Activated T-helper 17 cell treated with anti-CD3 and anti-CD28 coated beads, Interleukin-2, amount 50 U/mL, for 72 hours (primary cell): Measurements from ENCODE around the gene ZNF135. TPM values are rescaled to one million over a fixed set of nuclear protein-coding genes. Genes with fewer than 3 reads are reported as not detected.

Experiments
- ATAC-seq: fragments of 150-1000 bp; cut with Tn5 transposase; replicated peaks from 2 replicates; pipeline ENCODE4 v1.10.0; 2021; ENCODE audit warnings: mild to moderate bottlenecking, moderate library complexity
- H3K27ac Mint-ChIP-seq: one replicate; pipeline ENCODE4 v1.8.0; 2022; ENCODE audit warnings: mixed read lengths
- H3K27me3 Mint-ChIP-seq: one replicate; pipeline ENCODE4 v1.8.0; 2022; ENCODE audit warnings: mixed read lengths
- H3K36me3 Mint-ChIP-seq: one replicate; pipeline ENCODE4 v1.8.0; 2022; ENCODE audit warnings: low read depth, mild to moderate bottlenecking, mixed read lengths
- H3K4me1 Mint-ChIP-seq: one replicate; pipeline ENCODE4 v1.8.0; 2022; ENCODE audit warnings: mixed read lengths
- H3K4me3 Mint-ChIP-seq: one replicate; pipeline ENCODE4 v1.8.0; 2022; ENCODE audit warnings: mild to moderate bottlenecking, mixed read lengths
- H3K9me3 Mint-ChIP-seq: one replicate; pipeline ENCODE4 v1.8.0; 2022; ENCODE audit warnings: mixed read lengths
- total RNA-seq, 2 donors: library from RNA; stranded (reverse); gene quantifications; one replicate each; pipeline ENCODE4 v1.2.3, GENCODE V29; 2022

The ZNF135 gene
- under 1 TPM in 1 of 2 donors, not detected in 1; 0.34 TPM for total RNA-seq

- no peaks in the 10 kb centered on the region for H3K4me1 Mint-ChIP-seq
- ATAC-seq, result peak; percentile 78
- peaks cover 16% of the 10 kb centered on the region for H3K27me3 Mint-ChIP-seq
- no peak within 1 kb of the TSS for H3K27ac Mint-ChIP-seq
- peaks cover 14% of the 10 kb centered on the region for H3K36me3 Mint-ChIP-seq
- H3K4me3 Mint-ChIP-seq, result peak within 1 kb of the TSS; percentile 61
- H3K9me3 Mint-ChIP-seq, result peaks cover 14% of the 10 kb centered on the region
These were observed at the start of gene ZNF135 for GRCh38 chr19:58059003-58059670. Gene ZNF135, plus strand, starts transcription at chr19:58059282. Its CDS starts 721 bp downstream, at chr19:58060003.

GRCh38 chr19:58009301-58009665 lies 49.8 kb upstream of the ZNF135 start:
- Mint-ChIP-seq H3K9me3 (peaks cover 31% of the 10 kb centered on the region), H3K4me3 (peak overlapping the region; percentile 61), H3K36me3 (peaks cover 31% of the 10 kb centered on the region), H3K4me1 (peaks cover 5% of the 10 kb centered on the region), H3K27ac (no peak overlapping the region), H3K27me3 (peaks cover 4% of the 10 kb centered on the region)
- no peak for ATAC-seq

GRCh38 chr19:58009666-58010301 lies 49.3 kb upstream of the ZNF135 start:
- H3K4me3 Mint-ChIP-seq, result peak overlapping the region; percentile 61
- H3K36me3 Mint-ChIP-seq, result peaks cover 26% of the 10 kb centered on the region
- H3K27me3 Mint-ChIP-seq, result peaks cover 4% of the 10 kb centered on the region
- peak; percentile 96 for ATAC-seq
- peaks cover under 1% of the 10 kb centered on the region for H3K4me1 Mint-ChIP-seq
- peaks cover 26% of the 10 kb centered on the region for H3K9me3 Mint-ChIP-seq
- H3K27ac Mint-ChIP-seq, result no peak overlapping the region

GRCh38 chr19:58010507-58010906 lies 48.6 kb upstream of the ZNF135 start:
- Mint-ChIP-seq H3K4me3 (peak overlapping the region; percentile 4), H3K36me3 (peaks cover 19% of the 10 kb centered on the region), H3K27ac (no peak overlapping the region), H3K9me3 (peaks cover 25% of the 10 kb centered on the region), H3K27me3 (peaks cover 4% of the 10 kb centered on the region), H3K4me1 (no peaks in the 10 kb centered on the region)
- no peak for ATAC-seq

GRCh38 chr19:58014141-58014540 lies 44.9 kb upstream of the ZNF135 start:
- Mint-ChIP-seq H3K9me3 (peaks cover 10% of the 10 kb centered on the region), H3K4me3 (no peak overlapping the region), H3K27ac (no peak overlapping the region), H3K36me3 (no peaks in the 10 kb centered on the region), H3K4me1 (no peaks in the 10 kb centered on the region), H3K27me3 (peaks cover 8% of the 10 kb centered on the region)
- no peak for ATAC-seq

- Mint-ChIP-seq H3K4me1 (no peaks in the 10 kb centered on the region), H3K4me3 (no peak overlapping the region), H3K27me3 (peaks cover 4% of the 10 kb centered on the region), H3K36me3 (no peaks in the 10 kb centered on the region), H3K27ac (no peak overlapping the region), H3K9me3 (peaks cover 9% of the 10 kb centered on the region)
- no peak for ATAC-seq
These were observed 39.0 kb upstream of the ZNF135 start for GRCh38 chr19:58020129-58020528.

- no peak overlapping the region for H3K4me3 Mint-ChIP-seq
- peak; percentile 62 for ATAC-seq
- no peak overlapping the region for H3K27ac Mint-ChIP-seq
- no peaks in the 10 kb centered on the region for H3K4me1 Mint-ChIP-seq
- H3K36me3 Mint-ChIP-seq, result no peaks in the 10 kb centered on the region
- no peaks in the 10 kb centered on the region for H3K27me3 Mint-ChIP-seq
- H3K9me3 Mint-ChIP-seq, result peaks cover 9% of the 10 kb centered on the region
These were observed 37.4 kb upstream of the ZNF135 start for GRCh38 chr19:58021541-58022282.

GRCh38 chr19:58022283-58022660 lies 36.8 kb upstream of the ZNF135 start:
- no peak overlapping the region for H3K4me3 Mint-ChIP-seq
- no peaks in the 10 kb centered on the region for H3K4me1 Mint-ChIP-seq
- H3K36me3 Mint-ChIP-seq, result no peaks in the 10 kb centered on the region
- H3K9me3 Mint-ChIP-seq, result peaks cover 9% of the 10 kb centered on the region
- no peak for ATAC-seq
- no peaks in the 10 kb centered on the region for H3K27me3 Mint-ChIP-seq
- H3K27ac Mint-ChIP-seq, result no peak overlapping the region

- no peaks in the 10 kb centered on the region for H3K36me3 Mint-ChIP-seq
- ATAC-seq, result no peak
- H3K27ac Mint-ChIP-seq, result no peak overlapping the region
- no peak overlapping the region for H3K4me3 Mint-ChIP-seq
- H3K27me3 Mint-ChIP-seq, result no peaks in the 10 kb centered on the region
- H3K4me1 Mint-ChIP-seq, result no peaks in the 10 kb centered on the region
- H3K9me3 Mint-ChIP-seq, result peaks cover 16% of the 10 kb centered on the region
These were observed 34.4 kb upstream of the ZNF135 start for GRCh38 chr19:58024661-58025060.

GRCh38 chr19:58033741-58034476 lies 25.2 kb upstream of the ZNF135 start, which contains the start of gene ZSCAN1:
Gene ZSCAN1, plus strand, starts transcription at chr19:58034025. Its CDS starts 3,812 bp downstream, at chr19:58037837.
- H3K27me3 Mint-ChIP-seq, result peaks cover 21% of the 10 kb centered on the region
- H3K27ac Mint-ChIP-seq, result no peak within 1 kb of the TSS
- H3K9me3 Mint-ChIP-seq, result peaks cover 23% of the 10 kb centered on the region
- no peak for ATAC-seq
- no peak within 1 kb of the TSS for H3K4me3 Mint-ChIP-seq
- H3K36me3 Mint-ChIP-seq, result peaks cover 10% of the 10 kb centered on the region
- H3K4me1 Mint-ChIP-seq, result peaks cover 7% of the 10 kb centered on the region

GRCh38 chr19:58034477-58034793 lies 24.6 kb upstream of the ZNF135 start:
- ATAC-seq, result no peak
- peaks cover 10% of the 10 kb centered on the region for H3K36me3 Mint-ChIP-seq

GRCh38 chr19:58035863-58036262 lies 23.2 kb upstream of the ZNF135 start:
- no peak for ATAC-seq
- H3K27ac Mint-ChIP-seq, result no peak overlapping the region

More at GRCh38 chr19:58034477-58034793, 24.6 kb upstream of the ZNF135 start:
- no peak overlapping the region for H3K27ac Mint-ChIP-seq
- no peak overlapping the region for H3K4me3 Mint-ChIP-seq
- peaks cover 21% of the 10 kb centered on the region for H3K9me3 Mint-ChIP-seq
- peaks cover 7% of the 10 kb centered on the region for H3K4me1 Mint-ChIP-seq
- peaks cover 21% of the 10 kb centered on the region for H3K27me3 Mint-ChIP-seq

GRCh38 chr19:58037927-58038687 lies 21.0 kb upstream of the ZNF135 start:
- no peak overlapping the region for H3K4me3 Mint-ChIP-seq
- H3K27me3 Mint-ChIP-seq, result peaks cover 21% of the 10 kb centered on the region
- peaks cover 10% of the 10 kb centered on the region for H3K36me3 Mint-ChIP-seq
- H3K4me1 Mint-ChIP-seq, result peaks cover 7% of the 10 kb centered on the region
- ATAC-seq, result no peak
- peaks cover 24% of the 10 kb centered on the region for H3K9me3 Mint-ChIP-seq
- no peak overlapping the region for H3K27ac Mint-ChIP-seq

More at GRCh38 chr19:58035863-58036262, 23.2 kb upstream of the ZNF135 start:
- H3K27me3 Mint-ChIP-seq, result peaks cover 21% of the 10 kb centered on the region
- H3K4me1 Mint-ChIP-seq, result peaks cover 7% of the 10 kb centered on the region
- no peak overlapping the region for H3K4me3 Mint-ChIP-seq
- H3K9me3 Mint-ChIP-seq, result peaks cover 20% of the 10 kb centered on the region
- H3K36me3 Mint-ChIP-seq, result peaks cover 10% of the 10 kb centered on the region
